ENCODE data around the gene DNAJC15.
A peak's percentile ranks its signal among the peaks of the same experiment; 100 is the strongest.

Gene DNAJC15

GRCh38 chr13:43129511-43130110 is 106.2 kb downstream of the DNAJC15 start:
- no peak overlapping the region for H3K4me3 ChIP-seq (replicated peaks; ENCODE audit: low read depth, low read length)
- no peak for DNase-seq (ENCODE audit: extremely low read depth, insufficient read length)

DNA sequence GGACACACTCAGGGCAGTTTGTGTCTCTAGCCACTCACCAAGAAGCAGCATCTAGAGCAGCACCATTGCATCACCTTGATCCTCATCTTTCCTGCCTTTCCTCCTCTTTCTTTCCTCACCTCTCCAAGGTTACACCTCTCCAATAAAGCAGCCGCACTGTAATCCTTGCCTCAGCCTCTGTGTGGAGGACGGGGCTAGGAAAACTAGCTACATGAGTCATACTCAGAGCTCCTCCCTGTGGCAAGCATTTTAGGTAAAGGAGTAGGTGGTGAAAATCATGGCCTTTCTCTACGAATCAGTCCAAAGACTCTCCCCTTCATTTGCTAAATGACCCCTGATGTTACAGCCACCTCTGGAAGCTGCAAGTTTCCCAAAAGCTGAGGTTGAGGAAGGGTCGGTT is 108.9 kb downstream of the DNAJC15 start:
- H3K4me3 ChIP-seq (replicated peaks; ENCODE audit: low read depth, low read length), result no peak overlapping the region
- DNase-seq (ENCODE audit: extremely low read depth, insufficient read length), result no peak
- no peaks in the 10 kb centered on the region for H3K27me3 ChIP-seq (replicated peaks; ENCODE audit: control insufficient read depth, insufficient read depth, low read length)
- TF ChIP-seq, protein P1, sequence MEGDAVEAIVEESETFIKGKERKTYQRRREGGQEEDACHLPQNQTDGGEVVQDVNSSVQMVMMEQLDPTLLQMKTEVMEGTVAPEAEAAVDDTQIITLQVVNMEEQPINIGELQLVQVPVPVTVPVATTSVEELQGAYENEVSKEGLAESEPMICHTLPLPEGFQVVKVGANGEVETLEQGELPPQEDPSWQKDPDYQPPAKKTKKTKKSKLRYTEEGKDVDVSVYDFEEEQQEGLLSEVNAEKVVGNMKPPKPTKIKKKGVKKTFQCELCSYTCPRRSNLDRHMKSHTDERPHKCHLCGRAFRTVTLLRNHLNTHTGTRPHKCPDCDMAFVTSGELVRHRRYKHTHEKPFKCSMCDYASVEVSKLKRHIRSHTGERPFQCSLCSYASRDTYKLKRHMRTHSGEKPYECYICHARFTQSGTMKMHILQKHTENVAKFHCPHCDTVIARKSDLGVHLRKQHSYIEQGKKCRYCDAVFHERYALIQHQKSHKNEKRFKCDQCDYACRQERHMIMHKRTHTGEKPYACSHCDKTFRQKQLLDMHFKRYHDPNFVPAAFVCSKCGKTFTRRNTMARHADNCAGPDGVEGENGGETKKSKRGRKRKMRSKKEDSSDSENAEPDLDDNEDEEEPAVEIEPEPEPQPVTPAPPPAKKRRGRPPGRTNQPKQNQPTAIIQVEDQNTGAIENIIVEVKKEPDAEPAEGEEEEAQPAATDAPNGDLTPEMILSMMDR (IDR thresholded peaks at IDR 0.05; ENCODE audit: insufficient read depth, low read length, poor library complexity, severe bottlenecking), result peak; percentile 46
- no peaks in the 10 kb centered on the region for H3K36me3 ChIP-seq (ENCODE audit: control insufficient read depth, insufficient read depth, low read length)

More at GRCh38 chr13:43129511-43130110, 106.2 kb downstream of the DNAJC15 start:
- TF ChIP-seq, protein P1 (IDR thresholded peaks at IDR 0.05; ENCODE audit: insufficient read depth, low read length, poor library complexity, severe bottlenecking), result no peak
- Histone ChIP-seq H3K36me3 (ENCODE audit: control insufficient read depth, insufficient read depth, low read length) (no peaks in the 10 kb centered on the region), H3K27me3 (replicated peaks; ENCODE audit: control insufficient read depth, insufficient read depth, low read length) (no peaks in the 10 kb centered on the region)

- Histone ChIP-seq H3K36me3 (ENCODE audit: control insufficient read depth, insufficient read depth, low read length) (no peaks in the 10 kb centered on the region), H3K4me3 (replicated peaks; ENCODE audit: low read depth, low read length) (no peak overlapping the region), H3K27me3 (replicated peaks; ENCODE audit: control insufficient read depth, insufficient read depth, low read length) (no peaks in the 10 kb centered on the region)
- TF ChIP-seq, protein P1 (IDR thresholded peaks at IDR 0.05; ENCODE audit: insufficient read depth, low read length, poor library complexity, severe bottlenecking), result no peak
- no peak for DNase-seq (ENCODE audit: extremely low read depth, insufficient read length)
These were observed 109.5 kb downstream of the DNAJC15 start for GRCh38 chr13:43132911-43133310.

- DNase-seq (ENCODE audit: extremely low read depth, insufficient read length), result no peak
- Histone ChIP-seq H3K4me3 (replicated peaks; ENCODE audit: low read depth, low read length) (no peak overlapping the region), H3K36me3 (ENCODE audit: control insufficient read depth, insufficient read depth, low read length) (no peaks in the 10 kb centered on the region)
These were observed 110.4 kb downstream of the DNAJC15 start for GRCh38 chr13:43133792-43134191.

GRCh38 chr13:43134868-43135267 is 111.5 kb downstream of the DNAJC15 start:
- DNase-seq (ENCODE audit: extremely low read depth, insufficient read length), result no peak
- Histone ChIP-seq H3K4me3 (replicated peaks; ENCODE audit: low read depth, low read length) (no peak overlapping the region), H3K36me3 (ENCODE audit: control insufficient read depth, insufficient read depth, low read length) (no peaks in the 10 kb centered on the region), H3K27me3 (replicated peaks; ENCODE audit: control insufficient read depth, insufficient read depth, low read length) (no peaks in the 10 kb centered on the region)
- TF ChIP-seq, protein P1 (IDR thresholded peaks at IDR 0.05; ENCODE audit: insufficient read depth, low read length, poor library complexity, severe bottlenecking), result no peak

More at GRCh38 chr13:43133792-43134191, 110.4 kb downstream of the DNAJC15 start:
- TF ChIP-seq, protein P1 (IDR thresholded peaks at IDR 0.05; ENCODE audit: insufficient read depth, low read length, poor library complexity, severe bottlenecking), result no peak
- H3K27me3 ChIP-seq (replicated peaks; ENCODE audit: control insufficient read depth, insufficient read depth, low read length), result no peaks in the 10 kb centered on the region

- no peaks in the 10 kb centered on the region for H3K36me3 ChIP-seq (ENCODE audit: control insufficient read depth, insufficient read depth, low read length)
- no peak overlapping the region for H3K4me3 ChIP-seq (replicated peaks; ENCODE audit: low read depth, low read length)
- TF ChIP-seq, protein P1 (IDR thresholded peaks at IDR 0.05; ENCODE audit: insufficient read depth, low read length, poor library complexity, severe bottlenecking), result no peak
- no peaks in the 10 kb centered on the region for H3K27me3 ChIP-seq (replicated peaks; ENCODE audit: control insufficient read depth, insufficient read depth, low read length)
- no peak for DNase-seq (ENCODE audit: extremely low read depth, insufficient read length)
These were observed 112.1 kb downstream of the DNAJC15 start for GRCh38 chr13:43135516-43135915.
